Measurements from ENCODE around the gene LYZL6. TPM values are rescaled to one million over a fixed set of nuclear protein-coding genes. Genes with fewer than 3 reads are reported as not detected.

Gene LYZL6
- total and polyA plus RNA-seq, 2 of the 8 experiments (the other 6 are each of a cell fraction or from before 2014, with no cell fraction given): not detected

GRCh38 chr17:35953720-35954119, 10.2 kb upstream of the LYZL6 start:
- H3K27ac ChIP-seq (ENCODE audit: low read depth, low read length): no peak overlapping the region
- no peak overlapping the region for H3K23ac ChIP-seq (ENCODE audit: insufficient read length)
- H4K91ac ChIP-seq (replicated peaks; ENCODE audit: insufficient read length, low read length): no peak overlapping the region
- no peak overlapping the region for H2BK15ac ChIP-seq (ENCODE audit: low read length)
- peak overlapping the region; percentile 98 for H2AFZ ChIP-seq (ENCODE audit: low read length)
- TF ChIP-seq YY1 (IDR thresholded peaks at IDR 0.05; ENCODE audit: low read depth, low read length): 0 out of 2 replicates have a peak, but pooled peaks have one; percentile 31
- no peak for TF ChIP-seq FOSL1 (IDR thresholded peaks at IDR 0.05; ENCODE audit: insufficient read depth, low read depth, low read length)
- no peak for TF ChIP-seq E2F6 (IDR thresholded peaks at IDR 0.05)
- H3K4me3 ChIP-seq (ENCODE audit: extremely low read depth in 1 of 4, insufficient read depth in 2 of 4, low read depth in 3 of 4, low read length in 4 of 4): no peak overlapping the region
- no peak overlapping the region for H2AK5ac ChIP-seq (ENCODE audit: low read depth, low read length)
- H2BK20ac ChIP-seq (ENCODE audit: low read length): no peak overlapping the region
- no peak overlapping the region for H3K56ac ChIP-seq (replicated peaks; ENCODE audit: insufficient read length, low read depth, low read length)
- H3K4me1 ChIP-seq (replicated peaks in 1 of 4; ENCODE audit: control insufficient read depth in 3 of 4, insufficient read depth in 4 of 4, low read length in 3 of 4): peaks cover 0 to 7% (median 2%) of the 10 kb centered on the region in 4 experiments; a peak in 4 of 7 replicates
- no peaks in the 10 kb centered on the region for H3K9me3 ChIP-seq (ENCODE audit: insufficient read depth in 2 of 2, low read depth in 1 of 2, low read length in 1 of 2)
- peak overlapping the region; percentile 12 to 21; a peak in 1 of 4 replicates for H3K4me2 ChIP-seq (ENCODE audit: insufficient read depth in 1 of 2, low read depth in 2 of 2, low read length in 2 of 2)
- peak in 1 of 2 experiments; percentile 58 for DNase-seq (ENCODE audit: low read depth in 1 of 2, low spot score in 2 of 2)
- peak overlapping the region; percentile 91 for H4K8ac ChIP-seq (ENCODE audit: extremely low read depth, insufficient read depth, low read length)
- H3K36me3 ChIP-seq (ENCODE audit: control insufficient read depth in 2 of 4, insufficient read depth in 4 of 4, low read length in 3 of 4): no peaks in the 10 kb centered on the region
- no peaks in the 10 kb centered on the region for H3K79me1 ChIP-seq (ENCODE audit: low read depth, low read length)
- H3K9ac ChIP-seq (replicated peaks in 1 of 4; ENCODE audit: extremely low read depth in 1 of 4, low read depth in 3 of 4, low read length in 3 of 4): no peak overlapping the region
- ChIA-PET CTCF (ENCODE audit: partially characterized antibody) (no interaction called here), POLR2A (ENCODE audit: partially characterized antibody) (no interaction called here)
- H4K5ac ChIP-seq (ENCODE audit: insufficient read length, low read depth, low read length): no peak overlapping the region
- FAIRE-seq: no peak
- H3K27me3 ChIP-seq (replicated peaks in 1 of 4; ENCODE audit: control insufficient read depth in 3 of 4, extremely low read depth in 1 of 4, insufficient read depth in 3 of 4, low read length in 3 of 4): no peaks in the 10 kb centered on the region
- H3K23me2 ChIP-seq (ENCODE audit: low read depth, low read length): no peaks in the 10 kb centered on the region
- H2BK12ac ChIP-seq (ENCODE audit: low read depth, low read length): no peak overlapping the region
- 63% methylated on average over 7 of the region's 7 CpGs; no CpG with 5 or more reads in 1 of the 2 experiments for WGBS, 2 experiments (ENCODE audit: extremely low coverage in 1 of 2, insufficient coverage in 1 of 2, insufficient read length in 1 of 2, insufficient replicate concordance in 2 of 2, low coverage in 1 of 2, low lambda C conversion rate in 2 of 2, missing lambda C conversion rate in 1 of 2)
- H3K79me2 ChIP-seq (ENCODE audit: control insufficient read depth in 1 of 2, insufficient read depth in 2 of 2, low read length in 2 of 2): no peaks in the 10 kb centered on the region
- H2BK5ac ChIP-seq (ENCODE audit: low read depth, low read length): no peak overlapping the region
- no peaks in the 10 kb centered on the region for H4K20me1 ChIP-seq (replicated peaks in 1 of 2; ENCODE audit: control insufficient read depth in 1 of 2, insufficient read depth in 2 of 2, low read length in 2 of 2)
- no peak overlapping the region for H3K4ac ChIP-seq (replicated peaks; ENCODE audit: insufficient read length, low read depth, low read length)
- no peak overlapping the region for H3K18ac ChIP-seq (ENCODE audit: extremely low read depth, low read length)
- H3K14ac ChIP-seq (ENCODE audit: insufficient read length): no peak overlapping the region
- no peak overlapping the region for H2BK120ac ChIP-seq (replicated peaks; ENCODE audit: low read depth, low read length)
